Neural crest cell (in vitro differentiated cells): ENCODE results near the gene ABCC8. TPM values are rescaled to one million over a fixed set of nuclear protein-coding genes. Genes with fewer than 3 reads are reported as not detected.

Source experiments
- DNase-seq: peaks from one replicate; pipeline ENCODE4 v3.0.0; 2021; ENCODE audit warnings: low read depth, mixed read lengths, low spot score
- H3K27ac Mint-ChIP-seq: one replicate; pipeline ENCODE4 v1.8.0; 2021; ENCODE audit warnings: mild to moderate bottlenecking, mixed read lengths; ENCODE audit not compliant: unreplicated experiment
- H3K27me3 Mint-ChIP-seq: 2 replicates; pipeline ENCODE4 v1.8.0; 2021; ENCODE audit warnings: low read depth, mild to moderate bottlenecking, mixed read lengths
- H3K36me3 Mint-ChIP-seq: 2 replicates; pipeline ENCODE4 v1.8.0; 2021; ENCODE audit warnings: low read depth, mild to moderate bottlenecking, mixed read lengths
- H3K4me1 Mint-ChIP-seq: 2 replicates; pipeline ENCODE4 v1.8.0; 2021; ENCODE audit warnings: mixed read lengths
- H3K4me3 Mint-ChIP-seq: one replicate; pipeline ENCODE4 v1.8.0; 2021; ENCODE audit warnings: mild to moderate bottlenecking, mixed read lengths
- H3K9me3 Mint-ChIP-seq: 2 replicates; pipeline ENCODE4 v1.8.0; 2021; ENCODE audit warnings: mixed read lengths
- CTCF ChIP-seq: fragments of 200-600 bp; sonication (generic); conservative IDR thresholded peaks from 2 replicates; pipeline ENCODE4 v1.5.0; 2021; ENCODE audit warnings: antibody characterized with exemption, mild to moderate bottlenecking
- total RNA-seq: library from RNA; stranded (reverse); gene quantifications from 2 replicates; pipeline ENCODE4 v1.2.1, GENCODE V29; 2021

The ABCC8 gene
- total RNA-seq, 1 donor from 2014 or later, result 6.1 TPM

GRCh38 chr11:17387811-17388210 lies 88.8 kb downstream of the ABCC8 start:
- Mint-ChIP-seq H3K27me3 (peaks cover 13% of the 10 kb centered on the region), H3K4me3 (peak overlapping the region; percentile 79), H3K27ac (no peak overlapping the region), H3K9me3 (no peaks in the 10 kb centered on the region), H3K4me1 (peaks cover 5% of the 10 kb centered on the region), H3K36me3 (no peaks in the 10 kb centered on the region)
- no peak for TF ChIP-seq CTCF
- DNase-seq, result no peak

GRCh38 chr11:17387254-17387653 lies 89.4 kb downstream of the ABCC8 start:
- Mint-ChIP-seq H3K27ac (no peak overlapping the region), H3K9me3 (no peaks in the 10 kb centered on the region), H3K4me1 (peaks cover 5% of the 10 kb centered on the region), H3K4me3 (peak overlapping the region; percentile 49), H3K27me3 (peaks cover 13% of the 10 kb centered on the region), H3K36me3 (no peaks in the 10 kb centered on the region)
- DNase-seq, result no peak
- no peak for TF ChIP-seq CTCF

- peak overlapping the region; percentile 49 for H3K4me3 Mint-ChIP-seq
- H3K9me3 Mint-ChIP-seq, result no peaks in the 10 kb centered on the region
- peak; percentile 58 for DNase-seq
- peaks cover 13% of the 10 kb centered on the region for H3K27me3 Mint-ChIP-seq
- TF ChIP-seq CTCF, result peak; percentile 68
- H3K27ac Mint-ChIP-seq, result no peak overlapping the region
- H3K4me1 Mint-ChIP-seq, result peaks cover 5% of the 10 kb centered on the region
- no peaks in the 10 kb centered on the region for H3K36me3 Mint-ChIP-seq
These were observed 90.1 kb downstream of the ABCC8 start for GRCh38 chr11:17386331-17387084.

- TF ChIP-seq CTCF, result no peak
- H3K4me3 Mint-ChIP-seq, result no peak overlapping the region
- no peaks in the 10 kb centered on the region for H3K36me3 Mint-ChIP-seq
- no peaks in the 10 kb centered on the region for H3K9me3 Mint-ChIP-seq
- no peak for DNase-seq
- H3K27ac Mint-ChIP-seq, result no peak overlapping the region
- peaks cover 7% of the 10 kb centered on the region for H3K27me3 Mint-ChIP-seq
- peaks cover 5% of the 10 kb centered on the region for H3K4me1 Mint-ChIP-seq
These were observed 90.7 kb downstream of the ABCC8 start for GRCh38 chr11:17385926-17386325.

GRCh38 chr11:17385492-17385891 lies 91.2 kb downstream of the ABCC8 start:
- Mint-ChIP-seq H3K27me3 (peaks cover 7% of the 10 kb centered on the region), H3K4me1 (peaks cover 5% of the 10 kb centered on the region), H3K9me3 (no peaks in the 10 kb centered on the region), H3K4me3 (peak overlapping the region; percentile 51), H3K36me3 (no peaks in the 10 kb centered on the region), H3K27ac (no peak overlapping the region)
- no peak for DNase-seq
- TF ChIP-seq CTCF, result no peak
